Stimulated activated CD4-positive, alpha-beta T cell treated with anti-CD3 and anti-CD28 coated beads, Interleukin-15, amount 100 ng/mL, for 1 hour (primary cell): ENCODE data around the gene SEC14L2.
"Not testable (repeated sequence)": the region's sequence is repeated elsewhere in the genome, so short reads cannot be mapped to it uniquely, and the experiment has no call there.

Source experiments
- DNase-seq, 2 donors: peaks; one replicate each; pipeline ENCODE4 v3.0.0-alpha.2; 2020; ENCODE audit warnings: low read depth in 1 of 2, low spot score in 1 of 2

The SEC14L2 gene

DNA sequence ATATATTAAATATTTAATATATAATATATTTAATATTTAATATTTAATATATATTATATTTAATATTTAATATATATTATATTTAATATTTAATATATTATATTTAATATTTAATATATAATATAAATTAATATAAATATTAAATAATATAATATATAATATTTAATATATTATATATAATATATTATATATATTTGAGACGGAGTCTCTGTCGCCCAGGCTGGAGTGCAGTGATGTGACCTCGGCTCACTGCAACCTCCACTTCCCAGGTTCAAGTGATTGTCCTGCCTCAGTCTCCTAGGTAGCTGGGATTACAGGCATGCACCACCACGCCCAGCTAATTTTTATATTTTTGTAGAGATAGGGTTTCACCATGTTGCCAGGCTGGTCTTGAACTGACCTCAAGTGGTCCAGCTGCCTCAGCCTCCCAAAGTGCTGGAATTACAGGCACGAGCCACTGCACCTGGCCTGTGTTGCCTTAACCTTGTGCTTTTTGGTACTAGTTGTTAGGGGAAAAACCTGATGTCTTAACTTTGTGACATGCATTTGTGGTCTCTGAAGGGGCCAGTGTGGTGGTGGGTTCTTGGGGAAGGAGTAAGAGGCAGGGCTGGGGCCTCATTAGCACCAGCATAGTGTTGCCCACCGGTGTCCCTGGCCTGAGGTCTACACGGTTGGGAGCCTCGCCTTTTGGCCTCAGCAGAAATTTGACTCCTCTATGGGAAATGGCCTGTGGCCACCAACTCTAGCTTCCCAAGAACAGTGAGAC is 58.4 kb downstream of the SEC14L2 start:
- DNase-seq: no peak

DNA sequence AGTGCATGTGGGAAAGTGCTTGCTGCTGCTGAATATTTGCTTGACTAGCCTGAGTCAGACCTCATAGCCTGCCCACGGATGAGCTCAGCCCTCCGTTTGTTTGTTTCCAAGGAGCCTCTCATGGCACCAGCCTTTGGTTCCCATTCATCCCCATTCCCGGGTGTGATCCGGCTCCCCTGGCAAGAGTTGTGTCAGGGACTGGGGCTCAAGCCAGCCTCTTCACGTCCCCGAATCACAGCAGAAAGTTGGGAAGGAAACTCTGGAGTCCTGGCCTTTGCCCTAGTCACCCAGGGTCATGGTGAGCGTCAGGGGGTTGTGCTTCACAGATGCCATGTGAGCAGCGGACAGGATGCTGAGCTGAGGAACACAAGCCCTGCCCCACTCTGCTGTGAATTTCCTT is 61.2 kb downstream of the SEC14L2 start:
- no peak for DNase-seq

DNA sequence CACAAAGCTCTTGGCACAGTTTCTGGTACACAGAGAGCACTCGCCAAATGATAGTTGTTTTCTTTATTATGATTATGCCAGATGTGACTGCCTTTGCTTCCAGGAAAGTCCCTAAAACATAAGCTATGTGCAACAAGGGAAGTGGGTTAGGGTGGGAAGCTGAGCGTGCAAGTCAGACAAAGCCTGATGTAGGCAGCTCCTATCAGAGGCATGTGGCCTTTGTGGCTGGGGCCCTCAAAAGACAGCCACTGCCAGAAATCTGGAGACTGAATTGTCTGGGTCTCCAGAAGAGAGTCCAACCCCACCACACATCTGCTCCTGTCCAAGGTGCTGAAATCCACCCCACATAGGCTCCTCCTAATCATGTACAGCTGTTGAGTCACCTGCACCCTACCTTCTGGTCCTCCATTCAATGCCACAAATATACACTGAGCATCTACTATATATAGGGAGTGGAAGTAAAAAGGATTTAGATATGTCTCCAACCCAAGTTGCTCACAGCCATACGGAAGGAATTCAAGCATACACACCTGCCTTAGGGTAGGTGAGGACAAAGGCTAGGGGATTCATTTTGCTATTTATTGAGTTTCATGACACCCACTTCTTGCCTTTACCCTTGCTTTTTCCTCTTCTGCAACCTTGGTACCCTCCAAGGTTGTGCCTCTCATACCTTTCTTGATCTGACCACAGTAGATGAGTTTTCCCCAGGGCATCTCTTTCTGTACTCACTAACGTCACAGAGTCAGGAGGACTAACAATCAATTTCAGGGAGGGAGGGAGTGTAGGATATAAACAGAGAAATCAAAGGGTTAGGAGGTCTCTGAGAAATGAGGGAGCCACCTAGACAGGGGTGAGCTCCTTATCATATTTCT is 62.6 kb downstream of the SEC14L2 start:
- no peak for DNase-seq

DNA sequence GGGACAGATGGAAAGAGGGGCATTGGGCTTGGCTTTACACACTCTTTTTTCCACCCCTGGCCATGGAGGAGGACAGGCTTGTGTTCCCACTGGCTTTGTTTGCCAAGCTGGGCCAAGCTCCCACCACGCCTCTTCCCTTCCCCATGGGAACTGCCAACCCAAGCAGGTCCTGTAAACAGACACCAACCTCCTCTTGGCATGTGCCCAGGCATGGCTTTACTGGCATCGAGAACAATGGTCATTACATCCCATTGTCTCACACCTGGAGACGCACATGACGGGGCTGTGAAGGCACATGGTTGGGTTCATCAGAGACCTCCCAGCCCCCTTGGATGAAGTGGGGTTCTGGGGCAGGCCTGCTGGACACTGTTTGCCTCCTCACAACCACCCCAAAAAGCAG is 63.3 kb downstream of the SEC14L2 start:
- no peak for DNase-seq

DNA sequence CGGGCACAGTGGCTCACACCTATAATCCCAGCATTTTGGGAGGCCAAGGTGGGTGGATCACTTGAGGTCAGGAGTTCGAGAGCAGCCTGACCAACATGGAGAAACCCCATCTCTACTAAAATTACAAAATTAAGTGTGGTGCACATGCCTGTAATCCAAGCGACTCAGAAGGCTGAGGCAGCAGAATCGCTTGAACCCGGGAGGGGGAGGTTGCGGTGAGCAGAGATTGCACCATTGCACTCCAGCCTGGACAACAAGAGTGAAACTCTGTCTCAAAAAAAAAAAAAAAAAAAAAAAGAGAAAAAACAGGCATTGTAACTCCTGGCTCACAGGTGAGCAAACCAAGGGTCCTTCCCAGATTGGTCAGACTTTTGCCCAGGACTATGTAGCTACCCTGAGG is 63.7 kb downstream of the SEC14L2 start:
- DNase-seq: not testable (repeated sequence)

DNA sequence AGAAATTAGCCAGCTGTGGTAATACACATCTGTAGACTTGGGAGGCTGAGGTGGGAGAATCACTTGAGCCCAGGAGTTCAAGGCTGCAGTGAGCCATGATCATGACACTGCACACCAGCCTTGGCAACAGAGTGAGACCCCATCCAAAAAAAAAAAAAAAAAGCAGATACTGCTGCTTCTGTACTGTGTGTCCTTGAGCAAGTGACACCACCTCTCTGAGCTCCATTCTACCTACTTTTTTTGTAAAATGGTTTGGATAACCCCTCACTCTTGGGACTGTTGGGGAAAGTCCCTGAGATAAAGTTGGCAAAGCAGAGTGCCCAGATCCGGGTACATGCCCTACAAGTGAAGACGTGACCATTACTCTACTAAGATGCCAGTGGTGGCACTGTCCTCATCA is 72.3 kb downstream of the SEC14L2 start:
- no peak for DNase-seq

DNA sequence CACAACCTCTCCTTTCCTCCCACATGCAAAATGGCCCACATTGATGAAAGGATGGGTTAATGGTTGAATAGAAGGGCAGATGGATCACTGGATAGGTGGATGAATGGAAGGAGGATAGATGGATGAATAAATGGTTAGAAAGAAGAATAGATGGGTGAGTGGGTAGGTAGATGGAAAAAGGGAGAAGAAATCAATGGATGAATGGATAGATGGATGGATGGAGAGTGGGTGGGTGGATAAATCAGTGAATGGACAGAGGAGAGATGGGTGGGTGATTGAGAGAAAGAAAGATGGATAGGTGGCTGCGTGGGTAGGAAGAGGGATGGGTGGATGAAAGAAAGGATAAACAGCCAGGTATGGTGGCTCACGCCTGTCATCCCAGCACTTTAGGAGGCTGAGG is 73.8 kb downstream of the SEC14L2 start:
- DNase-seq: no peak

DNA sequence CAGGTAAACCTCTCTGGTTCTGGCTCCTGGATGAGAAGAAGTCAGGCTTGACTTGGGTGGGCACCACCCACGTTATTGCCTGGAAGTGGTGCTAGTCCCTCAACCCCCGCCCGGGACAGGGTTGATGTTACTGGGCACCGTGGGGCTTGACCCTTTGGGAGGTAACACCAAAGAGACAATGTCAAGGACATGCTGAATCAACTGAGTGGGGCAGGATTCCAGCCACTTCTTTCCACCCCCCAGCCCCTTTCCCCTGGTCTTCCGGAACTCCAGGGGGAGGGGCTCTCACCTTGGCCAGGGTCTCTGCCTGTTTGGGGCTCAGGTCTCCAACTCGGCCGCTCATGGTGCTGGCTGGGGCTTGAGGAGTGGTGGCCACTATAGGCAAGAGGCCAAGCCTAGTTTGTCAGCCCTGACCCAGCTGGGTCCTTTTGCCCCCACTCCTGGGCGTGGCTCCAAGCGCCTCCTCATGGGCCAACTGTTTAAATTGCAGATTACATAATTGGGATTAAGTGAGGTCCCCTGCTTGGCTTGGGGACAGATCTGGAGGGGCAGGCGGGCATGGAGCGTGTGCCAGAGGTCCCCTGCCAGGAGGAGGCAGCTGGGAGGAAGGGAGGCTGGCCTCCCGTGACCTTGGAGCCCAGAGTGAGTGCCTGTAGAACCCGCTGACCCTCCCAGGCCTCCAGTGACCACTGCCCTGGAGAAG is 74.9 kb downstream of the SEC14L2 start, which contains the start of gene SEC14L3:
SEC14L3 (minus strand) TSS at position 402 of the 703 bp plus-strand sequence; CDS start at position 343, 59 bp downstream.
- no peak for DNase-seq

DNA sequence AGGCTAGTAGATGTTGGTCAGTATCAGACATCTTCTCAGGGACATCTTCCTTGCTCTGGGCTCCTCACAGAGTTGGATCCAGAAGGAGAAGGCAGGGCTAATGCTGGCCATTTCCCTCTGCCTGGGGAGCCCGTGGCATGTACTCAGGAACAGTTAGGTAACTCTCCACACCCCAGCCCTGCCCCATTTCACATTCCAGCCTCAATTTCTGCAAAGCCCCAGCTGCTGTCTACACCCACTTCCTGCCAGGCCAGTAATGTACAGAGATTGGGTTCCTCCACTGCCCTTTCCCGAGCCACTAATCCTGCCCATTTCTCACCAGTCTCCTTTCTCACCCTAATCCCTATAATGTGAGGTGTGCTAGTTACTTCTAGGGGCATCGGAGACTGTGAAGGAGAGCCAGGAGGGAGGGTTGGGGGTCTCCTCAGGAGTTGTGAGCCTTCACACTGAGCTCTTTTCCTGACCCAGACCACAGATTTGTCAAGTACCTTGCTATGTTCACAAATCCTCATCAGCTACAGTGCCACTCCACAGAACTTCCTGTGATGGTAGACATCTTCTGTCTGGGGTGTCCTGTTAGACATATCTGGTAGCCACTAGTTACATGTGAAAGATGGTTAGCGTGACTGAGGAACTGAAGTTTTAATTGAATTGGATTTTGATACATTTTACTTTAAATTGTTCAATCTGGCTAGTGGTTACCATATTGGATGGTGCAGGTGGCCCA is 76.3 kb downstream of the SEC14L2 start:
- DNase-seq: no peak

DNA sequence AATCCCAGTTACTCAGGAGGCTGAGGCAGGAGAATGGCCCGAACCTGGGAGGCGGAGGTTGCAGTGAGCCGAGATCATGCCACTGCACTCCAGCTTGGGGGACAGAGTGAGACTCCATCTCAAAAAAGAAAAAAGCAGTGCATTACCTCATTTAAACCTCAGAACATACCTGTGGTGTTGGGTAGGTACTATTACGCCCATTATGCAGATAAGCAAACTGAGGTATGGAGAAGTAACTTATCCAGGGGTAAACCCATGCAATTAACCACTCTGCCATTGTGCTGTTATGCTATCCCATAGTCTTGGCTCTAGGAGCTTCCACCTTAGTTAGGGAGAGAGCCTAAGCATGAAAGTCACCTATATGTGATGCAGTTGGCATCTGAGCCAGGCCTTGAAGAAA is 77.3 kb downstream of the SEC14L2 start:
- no peak for DNase-seq
